HG02571 (cell line): ENCODE data around the gene CORO1A.
"Not testable (repeated sequence)": the region's sequence is repeated elsewhere in the genome, so short reads cannot be mapped to it uniquely, and the experiment has no call there.

Source experiments
- ATAC-seq: cut with Tn5 transposase; IDR thresholded peaks from one replicate; pipeline ENCODE4 v1.9.1; 2021; ENCODE audit warnings: mild to moderate bottlenecking, moderate library complexity; ENCODE audit not compliant: unreplicated experiment

CORO1A gene

DNA sequence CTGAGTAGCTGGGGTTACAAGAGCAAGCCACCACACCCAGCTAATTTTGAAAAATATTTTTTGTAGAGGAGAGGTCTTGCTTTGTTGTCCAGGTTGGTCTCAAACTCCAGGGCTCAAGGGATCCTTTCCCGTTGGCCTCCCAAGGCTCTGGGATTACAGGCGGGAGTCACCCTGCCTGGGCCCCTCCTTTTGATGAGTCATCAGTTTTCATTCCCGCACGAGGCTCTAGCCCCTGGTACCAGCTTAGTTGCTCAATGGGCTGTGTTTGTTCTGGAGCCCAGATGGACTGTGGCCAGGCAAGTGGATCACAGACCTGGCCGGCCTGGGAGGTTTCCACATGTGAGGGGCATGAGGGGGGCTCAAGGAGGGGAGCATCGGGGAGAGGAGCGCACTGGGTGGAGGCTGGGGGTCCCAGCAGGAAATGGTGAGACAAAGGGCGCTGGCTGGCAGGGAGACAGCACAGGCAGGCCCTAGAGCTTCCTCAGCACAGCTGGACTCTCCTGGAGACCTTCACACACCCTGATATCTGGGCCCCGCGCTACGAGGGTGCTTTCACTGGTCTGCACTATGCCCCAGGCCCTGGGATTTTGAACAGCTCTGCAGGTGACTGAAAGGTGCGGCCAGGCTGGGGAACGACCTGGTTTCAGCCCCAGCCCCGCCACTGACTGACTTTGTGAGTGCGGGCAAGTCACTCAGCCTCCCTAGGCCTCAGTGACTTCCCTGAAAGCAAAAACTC lies 16.4 kb downstream of the CORO1A start:
- ATAC-seq, result not testable (repeated sequence)

GRCh38 chr16:30205541-30206236 lies 22.3 kb downstream of the CORO1A start:
- not testable (repeated sequence) for ATAC-seq

DNA sequence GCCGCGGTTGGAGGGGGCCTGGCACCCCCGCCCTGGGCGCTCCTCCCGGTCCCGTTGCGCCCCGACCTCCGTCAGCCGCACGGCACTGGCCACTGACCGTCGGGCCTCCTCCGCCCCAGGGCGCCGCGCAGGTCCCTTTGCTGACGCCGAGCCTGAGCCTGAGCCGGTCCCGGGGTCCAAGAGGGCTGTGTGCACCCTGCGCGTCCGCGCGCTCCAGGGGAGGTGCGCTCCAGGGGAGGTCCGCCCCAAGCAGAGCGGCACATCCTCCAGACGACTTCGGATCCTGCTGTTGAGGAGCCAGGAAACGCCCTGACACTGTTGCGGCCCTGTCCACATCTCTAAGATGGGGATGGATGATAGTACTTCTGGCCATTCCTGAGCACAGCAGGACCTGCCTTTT lies 22.9 kb downstream of the CORO1A start:
- not testable (repeated sequence) for ATAC-seq

GRCh38 chr16:30207063-30207704 lies 23.8 kb downstream of the CORO1A start:
- ATAC-seq, result not testable (repeated sequence)

DNA sequence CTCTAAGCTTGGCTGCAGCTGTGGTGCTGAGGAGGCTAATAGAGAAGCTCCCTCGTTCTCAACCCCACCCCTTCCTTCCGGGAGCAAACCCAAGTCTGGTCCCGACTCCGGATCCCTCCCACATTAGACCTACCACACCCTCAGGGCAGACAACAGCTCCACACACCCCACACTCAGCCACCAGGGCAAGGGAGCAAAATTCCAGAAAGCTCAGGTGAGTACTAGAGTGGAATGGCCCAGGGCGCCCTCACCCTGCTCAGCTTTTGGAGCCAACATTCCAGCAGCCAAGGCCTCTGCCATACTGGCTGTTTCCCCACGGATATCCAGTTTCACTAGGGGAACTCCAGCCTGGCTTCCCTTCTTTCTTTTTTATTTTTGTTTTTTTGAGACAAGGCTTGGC lies 25.6 kb downstream of the CORO1A start:
- ATAC-seq, result not testable (repeated sequence)

DNA sequence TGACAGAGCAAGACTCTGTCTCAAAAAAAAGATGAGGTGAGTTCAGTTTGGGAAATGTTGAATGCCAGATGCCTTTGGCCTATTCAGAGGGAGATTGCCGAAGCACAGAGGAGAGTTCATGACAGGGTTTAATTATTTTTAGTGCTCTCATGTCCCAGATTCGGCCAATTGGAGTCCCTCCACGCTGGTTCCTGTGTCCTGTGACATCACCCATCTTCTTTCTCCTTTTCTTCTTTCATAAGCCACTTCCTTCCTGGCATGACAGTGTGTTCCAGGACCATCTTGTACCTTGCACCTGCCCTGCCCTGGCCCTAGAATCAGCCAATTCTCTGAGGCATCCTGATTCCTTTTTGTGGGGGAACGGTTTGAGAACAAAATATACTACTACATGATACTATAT lies 28.0 kb downstream of the CORO1A start:
- ATAC-seq, result not testable (repeated sequence)

GRCh38 chr16:30217082-30217481 lies 33.7 kb downstream of the CORO1A start:
- not testable (repeated sequence) for ATAC-seq
